NOMO-1 treated with DMSO at 0.1 percent for 48 hours (cell line): ENCODE measurements around the gene MBOAT7.
"Not testable (repeated sequence)": the region's sequence is repeated elsewhere in the genome, so short reads cannot be mapped to it uniquely, and the experiment has no call there.

Experiments
- DNase-seq: peaks from one replicate; lab custom pipeline; 2025; ENCODE audit not compliant: unreplicated experiment; lab: John Stamatoyannopoulos, UW

Gene MBOAT7

GRCh38 chr19:54209058-54209810 lies 19.9 kb upstream of the MBOAT7 start:
- no peak for DNase-seq

- no peak for DNase-seq
Measured at GRCh38 chr19:54208784-54209057, 19.3 kb upstream of the MBOAT7 start.

- peak; percentile 100 for DNase-seq
Measured at GRCh38 chr19:54207983-54208783, 18.8 kb upstream of the MBOAT7 start.

GRCh38 chr19:54207676-54207982 lies 18.2 kb upstream of the MBOAT7 start:
- DNase-seq, result no peak

- not testable (repeated sequence) for DNase-seq
Measured at GRCh38 chr19:54207193-54207592, 17.8 kb upstream of the MBOAT7 start.

GRCh38 chr19:54206831-54207177 lies 17.4 kb upstream of the MBOAT7 start:
- DNase-seq, result no peak

GRCh38 chr19:54206030-54206830 lies 16.9 kb upstream of the MBOAT7 start:
- no peak for DNase-seq

GRCh38 chr19:54204767-54205468 lies 15.5 kb upstream of the MBOAT7 start:
- no peak for DNase-seq

- DNase-seq, result no peak
Measured at GRCh38 chr19:54203151-54203611, 13.8 kb upstream of the MBOAT7 start.

GRCh38 chr19:54201980-54202379 lies 12.6 kb upstream of the MBOAT7 start:
- no peak for DNase-seq

GRCh38 chr19:54201172-54201701 lies 11.9 kb upstream of the MBOAT7 start:
- DNase-seq, result no peak

GRCh38 chr19:54199401-54199800 lies 10.0 kb upstream of the MBOAT7 start:
- DNase-seq, result no peak

- DNase-seq, result no peak
Measured at GRCh38 chr19:54197121-54197520, 7.7 kb upstream of the MBOAT7 start.

GRCh38 chr19:54196536-54196935 lies 7.2 kb upstream of the MBOAT7 start:
- DNase-seq, result no peak

GRCh38 chr19:54194463-54194862 lies 5.1 kb upstream of the MBOAT7 start:
- DNase-seq, result not testable (repeated sequence)

GRCh38 chr19:54193011-54193410 lies 3.6 kb upstream of the MBOAT7 start:
- DNase-seq, result no peak

- DNase-seq, result no peak
Measured at GRCh38 chr19:54191811-54192453, 2.6 kb upstream of the MBOAT7 start.

GRCh38 chr19:54191011-54191810 lies 1.8 kb upstream of the MBOAT7 start, which contains the start of gene TSEN34:
Gene TSEN34 (plus strand): TSS chr19:54191308. CDS start chr19:54191365, 57 bp downstream.
- peak; percentile 83 for DNase-seq

- peak; percentile 99 for DNase-seq
Measured at GRCh38 chr19:54190503-54191010, 1.2 kb upstream of the MBOAT7 start.
